GM19351 (cell line): ENCODE measurements around the gene SERPINI1.
A peak's percentile ranks its signal among the peaks of the same experiment; 100 is the strongest.

ENCODE experiments used
- ATAC-seq: cut with Tn5 transposase; IDR thresholded peaks from one replicate; pipeline ENCODE4 v1.9.1; 2021; ENCODE audit warnings: mild to moderate bottlenecking, moderate library complexity; ENCODE audit not compliant: unreplicated experiment

Gene SERPINI1

GRCh38 chr3:167735233-167736138 is at the start of gene SERPINI1:
Gene SERPINI1 (plus strand): TSS chr3:167735721. CDS start chr3:167789129, 53,408 bp downstream.
- peak; percentile 60 for ATAC-seq

- peak; percentile 100 for ATAC-seq
These were observed 44.2 kb upstream of the SERPINI1 start for GRCh38 chr3:167691366-167691765.

GRCh38 chr3:167694121-167694520 is 41.4 kb upstream of the SERPINI1 start:
- no peak for ATAC-seq

- ATAC-seq: no peak
These were observed 35.5 kb upstream of the SERPINI1 start for GRCh38 chr3:167700046-167700445.

GRCh38 chr3:167700926-167701325 is 34.6 kb upstream of the SERPINI1 start:
- ATAC-seq: no peak

GRCh38 chr3:167705840-167706239 is 29.7 kb upstream of the SERPINI1 start:
- ATAC-seq: no peak

GRCh38 chr3:167709690-167710089 is 25.8 kb upstream of the SERPINI1 start:
- ATAC-seq: no peak

- no peak for ATAC-seq
These were observed 25.0 kb upstream of the SERPINI1 start for GRCh38 chr3:167710552-167710951.

GRCh38 chr3:167711439-167711838 is 24.1 kb upstream of the SERPINI1 start:
- no peak for ATAC-seq

GRCh38 chr3:167712445-167712844 is 23.1 kb upstream of the SERPINI1 start:
- no peak for ATAC-seq

GRCh38 chr3:167714871-167715270 is 20.6 kb upstream of the SERPINI1 start:
- no peak for ATAC-seq

GRCh38 chr3:167716920-167717319 is 18.6 kb upstream of the SERPINI1 start:
- no peak for ATAC-seq

- ATAC-seq: no peak
These were observed 16.9 kb upstream of the SERPINI1 start for GRCh38 chr3:167718582-167718981.

- no peak for ATAC-seq
These were observed 12.5 kb upstream of the SERPINI1 start for GRCh38 chr3:167723025-167723512.

- no peak for ATAC-seq
These were observed 11.6 kb upstream of the SERPINI1 start for GRCh38 chr3:167723872-167724271.

GRCh38 chr3:167728176-167728575 is 7.3 kb upstream of the SERPINI1 start:
- no peak for ATAC-seq

GRCh38 chr3:167728632-167729323 is 6.7 kb upstream of the SERPINI1 start:
- no peak for ATAC-seq

GRCh38 chr3:167729591-167729990 is 5.9 kb upstream of the SERPINI1 start:
- ATAC-seq: no peak

GRCh38 chr3:167731393-167731792 is 4.1 kb upstream of the SERPINI1 start:
- ATAC-seq: no peak

GRCh38 chr3:167732313-167733065 is 3.0 kb upstream of the SERPINI1 start:
- ATAC-seq: no peak

GRCh38 chr3:167733961-167734497 is 1.5 kb upstream of the SERPINI1 start:
- ATAC-seq: no peak
